ENCODE measurements around the gene ABCC8.

The ABCC8 gene

GRCh38 chr11:17507773-17508172, 31.1 kb upstream of the ABCC8 start:
- no peak overlapping the region for H3K4me3 ChIP-seq (ENCODE audit: control insufficient read depth, low read depth, low read length)
- TF ChIP-seq, protein P1, sequence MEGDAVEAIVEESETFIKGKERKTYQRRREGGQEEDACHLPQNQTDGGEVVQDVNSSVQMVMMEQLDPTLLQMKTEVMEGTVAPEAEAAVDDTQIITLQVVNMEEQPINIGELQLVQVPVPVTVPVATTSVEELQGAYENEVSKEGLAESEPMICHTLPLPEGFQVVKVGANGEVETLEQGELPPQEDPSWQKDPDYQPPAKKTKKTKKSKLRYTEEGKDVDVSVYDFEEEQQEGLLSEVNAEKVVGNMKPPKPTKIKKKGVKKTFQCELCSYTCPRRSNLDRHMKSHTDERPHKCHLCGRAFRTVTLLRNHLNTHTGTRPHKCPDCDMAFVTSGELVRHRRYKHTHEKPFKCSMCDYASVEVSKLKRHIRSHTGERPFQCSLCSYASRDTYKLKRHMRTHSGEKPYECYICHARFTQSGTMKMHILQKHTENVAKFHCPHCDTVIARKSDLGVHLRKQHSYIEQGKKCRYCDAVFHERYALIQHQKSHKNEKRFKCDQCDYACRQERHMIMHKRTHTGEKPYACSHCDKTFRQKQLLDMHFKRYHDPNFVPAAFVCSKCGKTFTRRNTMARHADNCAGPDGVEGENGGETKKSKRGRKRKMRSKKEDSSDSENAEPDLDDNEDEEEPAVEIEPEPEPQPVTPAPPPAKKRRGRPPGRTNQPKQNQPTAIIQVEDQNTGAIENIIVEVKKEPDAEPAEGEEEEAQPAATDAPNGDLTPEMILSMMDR (IDR thresholded peaks at IDR 0.05; ENCODE audit: control insufficient read depth, insufficient read depth, low read depth, low read length, missing control alignments), result no peak
- no peak for DNase-seq (ENCODE audit: low read depth)

- TF ChIP-seq, protein P1 (IDR thresholded peaks at IDR 0.05; ENCODE audit: control insufficient read depth, insufficient read depth, low read depth, low read length, missing control alignments), result no peak
- no peak for DNase-seq (ENCODE audit: low read depth)
- no peak overlapping the region for H3K4me3 ChIP-seq (ENCODE audit: control insufficient read depth, low read depth, low read length)
Observed at GRCh38 chr11:17506942-17507341, 30.3 kb upstream of the ABCC8 start.

- H3K4me3 ChIP-seq (ENCODE audit: control insufficient read depth, low read depth, low read length), result no peak overlapping the region
- DNase-seq (ENCODE audit: low read depth), result no peak
- TF ChIP-seq, protein P1 (IDR thresholded peaks at IDR 0.05; ENCODE audit: control insufficient read depth, insufficient read depth, low read depth, low read length, missing control alignments), result no peak
Observed at GRCh38 chr11:17506314-17506713, 29.7 kb upstream of the ABCC8 start.

DNA sequence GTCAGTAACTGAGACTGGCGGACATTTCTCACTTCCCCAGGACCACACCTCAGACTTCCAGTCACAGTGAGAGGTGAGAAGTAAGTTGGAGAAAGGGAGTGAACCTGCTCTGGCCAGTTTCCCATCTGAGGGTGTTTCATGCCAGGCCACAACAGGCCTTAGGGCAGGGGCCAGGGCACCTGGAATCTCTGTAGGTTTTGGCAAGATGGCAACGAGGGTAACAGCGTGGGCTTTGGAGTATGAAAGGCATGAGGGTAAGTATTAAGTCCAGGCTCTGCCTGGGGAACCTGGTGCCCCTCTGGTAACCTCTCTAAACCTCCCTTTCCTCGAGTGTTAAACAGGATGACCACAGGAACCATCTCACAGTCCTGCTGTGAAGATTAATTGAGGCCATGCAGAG, 28.5 kb upstream of the ABCC8 start:
- TF ChIP-seq, protein P1 (IDR thresholded peaks at IDR 0.05; ENCODE audit: control insufficient read depth, insufficient read depth, low read depth, low read length, missing control alignments), result no peak
- no peak for DNase-seq (ENCODE audit: low read depth)
- H3K4me3 ChIP-seq (ENCODE audit: control insufficient read depth, low read depth, low read length), result no peak overlapping the region

- peak; percentile 21 for DNase-seq (ENCODE audit: low read depth)
- TF ChIP-seq, protein P1 (IDR thresholded peaks at IDR 0.05; ENCODE audit: control insufficient read depth, insufficient read depth, low read depth, low read length, missing control alignments), result peak; percentile 95
- no peak overlapping the region for H3K4me3 ChIP-seq (ENCODE audit: control insufficient read depth, low read depth, low read length)
Observed at GRCh38 chr11:17504330-17505107, 27.9 kb upstream of the ABCC8 start.

DNA sequence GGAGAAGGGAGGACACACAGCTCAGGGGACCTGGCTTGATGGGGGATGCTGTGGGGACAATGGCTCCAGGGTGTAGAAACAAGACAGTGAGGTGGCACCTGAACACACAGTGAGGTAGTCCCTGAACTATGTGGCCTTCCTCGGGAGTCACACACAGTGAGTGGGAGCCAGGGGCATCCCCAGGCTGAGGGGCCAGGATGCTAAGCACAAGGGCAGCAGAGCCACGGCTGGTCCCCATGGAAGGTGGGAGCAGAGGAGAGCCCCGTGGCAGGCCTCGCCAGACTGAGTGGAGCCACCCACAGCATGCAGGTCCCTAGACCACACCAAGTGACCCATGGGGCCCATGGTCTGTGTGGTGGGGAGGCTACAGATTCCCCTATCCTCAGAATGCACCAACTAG, 26.0 kb upstream of the ABCC8 start:
- DNase-seq (ENCODE audit: low read depth), result no peak
- TF ChIP-seq, protein P1 (IDR thresholded peaks at IDR 0.05; ENCODE audit: control insufficient read depth, insufficient read depth, low read depth, low read length, missing control alignments), result no peak
- no peak overlapping the region for H3K4me3 ChIP-seq (ENCODE audit: control insufficient read depth, low read depth, low read length)

Measured in AG09309 (cell line).